ENCODE measurements around the gene PGR. TPM values are rescaled to one million over a fixed set of nuclear protein-coding genes. Genes with fewer than 3 reads are reported as not detected.

Gene PGR
- polyA plus RNA-seq, 1 donor (not counting 4 experiments of a cell fraction or from before 2014, with no cell fraction given) = not detected

DNA sequence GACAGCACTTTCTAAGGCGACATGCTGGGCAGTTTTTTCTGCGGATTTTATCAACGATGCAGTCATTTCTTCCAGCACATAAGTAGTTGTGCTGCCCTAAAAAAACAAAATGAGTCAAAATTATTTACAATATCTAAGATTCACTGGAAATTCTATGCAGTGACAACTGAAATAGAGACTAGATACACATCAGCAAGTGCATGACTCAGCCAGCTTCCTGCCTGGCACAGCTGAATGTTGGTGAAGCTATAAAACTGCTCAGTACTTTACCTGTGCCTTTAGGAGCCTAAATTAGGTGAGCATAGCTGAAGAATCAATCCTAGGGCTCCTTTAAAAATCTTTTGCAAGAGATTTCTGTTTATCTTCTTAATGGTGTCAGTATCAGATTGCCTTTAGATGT, 37.8 kb downstream of the PGR start:
- FAIRE-seq (no peak), DNase-seq (ENCODE audit: low read depth, low spot score) (no peak)
- dilution Hi-C loops (cut with MboI; ENCODE audit: extremely low pct_ligation_motif_present, low sequenced_read_pairs) = no loop called here
- Histone ChIP-seq H3K4me3 (ENCODE audit: control insufficient read depth in 2 of 3, extremely low read depth in 1 of 3, insufficient read depth in 2 of 3, low read depth in 1 of 3, low read length in 3 of 3) (no peak overlapping the region), H3K4me2 (ENCODE audit: control insufficient read depth, extremely low read depth, insufficient read depth, low read depth, low read length) (no peak overlapping the region), H2AFZ (ENCODE audit: control insufficient read depth, low read length) (no peak overlapping the region), H3K4me1 (ENCODE audit: control insufficient read depth, extremely low read depth, insufficient read depth, low read length) (no peaks in the 10 kb centered on the region), H4K20me1 (ENCODE audit: control insufficient read depth, extremely low read depth, insufficient read depth, low read length) (no peaks in the 10 kb centered on the region), H3K9ac (ENCODE audit: control insufficient read depth, extremely low read depth, insufficient read depth, low read length) (no peak overlapping the region), H3K36me3 (ENCODE audit: control insufficient read depth in 2 of 2, extremely low read depth in 1 of 2, insufficient read depth in 2 of 2, low read length in 2 of 2) (no peaks in the 10 kb centered on the region), H3K9me3 (ENCODE audit: control insufficient read depth, low read depth, low read length) (no peaks in the 10 kb centered on the region), H3K79me2 (ENCODE audit: control insufficient read depth, insufficient read depth, low read length) (no peaks in the 10 kb centered on the region), H3K27me3 (ENCODE audit: control insufficient read depth, extremely low read depth, insufficient read depth, low read length) (no peaks in the 10 kb centered on the region), H3K9me1 (ENCODE audit: control insufficient read depth, extremely low read depth, insufficient read depth, low read length) (no peaks in the 10 kb centered on the region), H3K27ac (ENCODE audit: control insufficient read depth, insufficient read depth, low read length) (no peak overlapping the region)
- TF ChIP-seq, protein P1, sequence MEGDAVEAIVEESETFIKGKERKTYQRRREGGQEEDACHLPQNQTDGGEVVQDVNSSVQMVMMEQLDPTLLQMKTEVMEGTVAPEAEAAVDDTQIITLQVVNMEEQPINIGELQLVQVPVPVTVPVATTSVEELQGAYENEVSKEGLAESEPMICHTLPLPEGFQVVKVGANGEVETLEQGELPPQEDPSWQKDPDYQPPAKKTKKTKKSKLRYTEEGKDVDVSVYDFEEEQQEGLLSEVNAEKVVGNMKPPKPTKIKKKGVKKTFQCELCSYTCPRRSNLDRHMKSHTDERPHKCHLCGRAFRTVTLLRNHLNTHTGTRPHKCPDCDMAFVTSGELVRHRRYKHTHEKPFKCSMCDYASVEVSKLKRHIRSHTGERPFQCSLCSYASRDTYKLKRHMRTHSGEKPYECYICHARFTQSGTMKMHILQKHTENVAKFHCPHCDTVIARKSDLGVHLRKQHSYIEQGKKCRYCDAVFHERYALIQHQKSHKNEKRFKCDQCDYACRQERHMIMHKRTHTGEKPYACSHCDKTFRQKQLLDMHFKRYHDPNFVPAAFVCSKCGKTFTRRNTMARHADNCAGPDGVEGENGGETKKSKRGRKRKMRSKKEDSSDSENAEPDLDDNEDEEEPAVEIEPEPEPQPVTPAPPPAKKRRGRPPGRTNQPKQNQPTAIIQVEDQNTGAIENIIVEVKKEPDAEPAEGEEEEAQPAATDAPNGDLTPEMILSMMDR (optimal IDR thresholded peaks at IDR 0.05 in 1 of 3, IDR thresholded peaks at IDR 0.05 in 1 of 3, conservative IDR thresholded peaks at IDR 0.05 in 1 of 3; ENCODE audit: extremely low read depth in 1 of 3, insufficient read depth in 2 of 3, low read length in 3 of 3) = no peak

DNA sequence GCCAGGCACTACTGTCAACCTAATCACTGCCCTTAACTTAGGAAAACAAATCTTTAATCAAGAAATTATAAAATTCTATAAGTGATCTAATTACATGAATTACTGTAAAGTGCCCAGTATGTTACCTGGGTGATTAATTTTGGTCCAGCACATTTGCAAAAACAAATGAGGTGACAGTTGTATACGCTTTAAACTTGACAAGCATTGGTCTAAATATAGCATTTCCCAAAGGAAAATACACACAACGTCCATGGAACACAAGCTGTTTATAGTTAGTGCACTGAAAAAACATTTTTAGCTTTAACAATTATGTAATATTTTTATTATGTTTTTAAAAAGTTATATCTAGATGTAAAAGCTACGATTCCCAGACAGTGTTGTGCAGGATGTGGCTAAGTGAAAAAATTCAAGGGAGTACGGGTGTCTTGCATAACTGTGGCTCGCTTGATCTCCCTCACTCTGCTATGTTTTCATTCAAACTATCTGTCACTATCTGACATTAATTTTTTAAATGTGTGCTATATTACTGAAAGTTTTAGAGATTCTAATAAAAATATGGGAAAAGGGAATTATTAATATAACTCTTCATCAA, 38.8 kb downstream of the PGR start:
- DNase-seq (ENCODE audit: low read depth, low spot score) (no peak), FAIRE-seq (no peak)
- Histone ChIP-seq H3K27me3 (ENCODE audit: control insufficient read depth, extremely low read depth, insufficient read depth, low read length) (no peaks in the 10 kb centered on the region), H2AFZ (ENCODE audit: control insufficient read depth, low read length) (no peak overlapping the region), H3K4me2 (ENCODE audit: control insufficient read depth, extremely low read depth, insufficient read depth, low read depth, low read length) (no peak overlapping the region), H3K79me2 (ENCODE audit: control insufficient read depth, insufficient read depth, low read length) (no peaks in the 10 kb centered on the region), H3K4me1 (ENCODE audit: control insufficient read depth, extremely low read depth, insufficient read depth, low read length) (no peaks in the 10 kb centered on the region), H3K36me3 (ENCODE audit: control insufficient read depth in 2 of 2, extremely low read depth in 1 of 2, insufficient read depth in 2 of 2, low read length in 2 of 2) (no peaks in the 10 kb centered on the region), H4K20me1 (ENCODE audit: control insufficient read depth, extremely low read depth, insufficient read depth, low read length) (no peaks in the 10 kb centered on the region), H3K27ac (ENCODE audit: control insufficient read depth, insufficient read depth, low read length) (no peak overlapping the region), H3K9ac (ENCODE audit: control insufficient read depth, extremely low read depth, insufficient read depth, low read length) (no peak overlapping the region), H3K9me3 (ENCODE audit: control insufficient read depth, low read depth, low read length) (no peaks in the 10 kb centered on the region), H3K4me3 (ENCODE audit: control insufficient read depth in 2 of 3, extremely low read depth in 1 of 3, insufficient read depth in 2 of 3, low read depth in 1 of 3, low read length in 3 of 3) (no peak overlapping the region), H3K9me1 (ENCODE audit: control insufficient read depth, extremely low read depth, insufficient read depth, low read length) (no peaks in the 10 kb centered on the region)
- dilution Hi-C loops (cut with MboI; ENCODE audit: extremely low pct_ligation_motif_present, low sequenced_read_pairs) = no loop called here
- no peak for TF ChIP-seq EZH2 (IDR thresholded peaks at IDR 0.05; ENCODE audit: low read length)
- TF ChIP-seq, protein P1 (optimal IDR thresholded peaks at IDR 0.05 in 1 of 3, IDR thresholded peaks at IDR 0.05 in 1 of 3, conservative IDR thresholded peaks at IDR 0.05 in 1 of 3; ENCODE audit: extremely low read depth in 1 of 3, insufficient read depth in 2 of 3, low read length in 3 of 3) = no peak
